SK-N-SH treated with all-trans-retinoic acid at 6 μM for 48 hours (cell line): ENCODE data around the gene MGLL.
A peak's percentile ranks its signal among the peaks of the same experiment; 100 is the strongest.

ENCODE experiments used
- ARNTL ChIP-seq: fragments of 450-650 bp; formaldehyde crosslinking; IDR thresholded peaks from 2 replicates; pipeline ENCODE4 v1.5.0; 2020; ENCODE audit warnings: low read depth, mild to moderate bottlenecking, moderate library complexity, borderline replicate concordance
- ESRRG ChIP-seq: fragments of 250-450 bp; sonication (Bioruptor Pico); IDR thresholded peaks from 2 replicates; pipeline ENCODE4 v1.6.1; 2021; ENCODE audit warnings: mild to moderate bottlenecking
- GLIS3 ChIP-seq: fragments of 250-450 bp; sonication (Bioruptor Pico); IDR thresholded peaks from 2 replicates; pipeline ENCODE4 v1.5.0; 2020; ENCODE audit warnings: mild to moderate bottlenecking, moderate library complexity
- PATZ1 ChIP-seq: fragments of 250-450 bp; sonication (Bioruptor Pico); IDR thresholded peaks from 2 replicates; pipeline ENCODE4 v1.8.0; 2020; ENCODE audit warnings: mild to moderate bottlenecking, moderate library complexity, borderline replicate concordance
- RARB ChIP-seq: fragments of 250-450 bp; sonication (Bioruptor Pico); IDR thresholded peaks from 2 replicates; pipeline ENCODE4 v1.8.0; 2021; ENCODE audit warnings: mild to moderate bottlenecking, moderate library complexity
- TCF4 ChIP-seq: fragments of 250-450 bp; sonication (Bioruptor Pico); IDR thresholded peaks from 2 replicates; pipeline ENCODE4 v1.8.0; 2021; ENCODE audit warnings: mild to moderate bottlenecking, moderate library complexity, borderline replicate concordance
- TSHZ2 ChIP-seq: fragments of 250-450 bp; sonication (Bioruptor Pico); IDR thresholded peaks from 2 replicates; pipeline ENCODE4 v1.5.0; 2020; ENCODE audit warnings: mild to moderate bottlenecking, moderate library complexity
- ZNF565 ChIP-seq: fragments of 450-650 bp; formaldehyde crosslinking; conservative IDR thresholded peaks from 2 replicates; pipeline ENCODE4 v1.5.0; 2020; ENCODE audit warnings: low read depth, mild to moderate bottlenecking, moderate library complexity

GRCh38 chr3:127822682-127823425 is 539 bp upstream of the MGLL start:
- TF ChIP-seq ZNF565 (CRISPR knock-in tag) (no peak), TCF4 (CRISPR knock-in tag) (no peak), TSHZ2 (CRISPR knock-in tag) (peak; percentile 38; the same call in 1 of the 2 replicates), GLIS3 (CRISPR knock-in tag) (no peak), ARNTL (no peak), ESRRG (CRISPR knock-in tag) (no peak), PATZ1 (CRISPR knock-in tag) (no peak), RARB (CRISPR knock-in tag) (no peak)
